Measurements from ENCODE around the gene VCAN.

Gene VCAN

DNA sequence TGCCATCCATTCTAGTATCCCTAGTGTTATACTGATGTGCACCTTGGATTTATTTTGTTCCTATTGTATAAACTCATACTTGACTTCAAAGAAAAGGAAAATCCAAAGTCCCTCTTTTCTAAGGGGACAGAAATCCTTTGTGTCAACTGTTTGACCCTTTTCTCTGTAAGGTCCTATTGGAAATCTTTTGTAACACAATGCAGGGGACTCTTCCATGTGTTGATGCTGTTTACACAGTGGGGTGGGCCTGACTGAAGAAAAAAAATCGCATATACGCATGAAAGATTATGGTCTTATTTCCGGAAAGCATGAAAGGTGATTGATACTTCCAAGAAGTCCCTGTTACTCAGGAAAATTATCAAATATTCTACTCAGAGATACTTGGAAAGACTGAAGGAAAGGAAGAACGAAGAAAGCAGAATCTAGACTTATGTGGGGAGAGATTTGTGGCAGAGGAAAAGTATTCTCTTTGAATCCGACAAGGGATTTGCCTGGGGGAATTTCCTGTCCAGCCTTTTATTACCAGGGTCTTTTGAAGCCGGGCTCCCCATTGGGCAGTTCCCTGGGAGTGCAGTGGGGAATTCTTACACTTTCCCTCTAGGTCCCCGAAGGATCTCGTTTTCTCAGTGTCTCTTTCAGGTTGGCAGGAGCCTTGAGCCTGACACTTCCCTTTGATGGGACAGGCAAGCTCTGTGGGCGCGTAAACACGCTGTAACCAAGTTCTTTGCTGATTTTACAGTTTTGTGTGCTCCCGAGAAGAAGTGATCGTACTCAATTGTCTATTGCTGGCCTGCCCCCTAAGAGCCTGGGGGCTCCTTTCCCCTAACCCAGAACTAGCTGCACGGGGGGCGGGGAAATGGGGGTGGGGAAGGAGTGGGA, 779 bp upstream of the VCAN start:
- DNase-seq = no peak

DNA sequence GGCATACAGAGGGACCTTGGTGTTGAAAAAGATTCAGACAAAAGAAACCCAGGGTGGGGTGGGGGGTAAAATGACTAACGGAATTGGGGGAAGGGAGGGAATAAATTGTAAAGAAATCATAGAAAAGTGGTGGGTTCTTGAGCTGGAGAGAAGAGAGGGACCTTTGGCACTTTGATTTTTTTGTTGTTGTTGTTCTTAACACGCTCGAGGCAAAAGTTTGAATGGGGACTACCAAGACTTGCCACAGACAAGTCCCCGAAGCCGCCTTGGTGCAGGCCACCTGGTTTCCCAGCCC, 616 bp downstream of the VCAN start:
- DNase-seq = no peak

DNA sequence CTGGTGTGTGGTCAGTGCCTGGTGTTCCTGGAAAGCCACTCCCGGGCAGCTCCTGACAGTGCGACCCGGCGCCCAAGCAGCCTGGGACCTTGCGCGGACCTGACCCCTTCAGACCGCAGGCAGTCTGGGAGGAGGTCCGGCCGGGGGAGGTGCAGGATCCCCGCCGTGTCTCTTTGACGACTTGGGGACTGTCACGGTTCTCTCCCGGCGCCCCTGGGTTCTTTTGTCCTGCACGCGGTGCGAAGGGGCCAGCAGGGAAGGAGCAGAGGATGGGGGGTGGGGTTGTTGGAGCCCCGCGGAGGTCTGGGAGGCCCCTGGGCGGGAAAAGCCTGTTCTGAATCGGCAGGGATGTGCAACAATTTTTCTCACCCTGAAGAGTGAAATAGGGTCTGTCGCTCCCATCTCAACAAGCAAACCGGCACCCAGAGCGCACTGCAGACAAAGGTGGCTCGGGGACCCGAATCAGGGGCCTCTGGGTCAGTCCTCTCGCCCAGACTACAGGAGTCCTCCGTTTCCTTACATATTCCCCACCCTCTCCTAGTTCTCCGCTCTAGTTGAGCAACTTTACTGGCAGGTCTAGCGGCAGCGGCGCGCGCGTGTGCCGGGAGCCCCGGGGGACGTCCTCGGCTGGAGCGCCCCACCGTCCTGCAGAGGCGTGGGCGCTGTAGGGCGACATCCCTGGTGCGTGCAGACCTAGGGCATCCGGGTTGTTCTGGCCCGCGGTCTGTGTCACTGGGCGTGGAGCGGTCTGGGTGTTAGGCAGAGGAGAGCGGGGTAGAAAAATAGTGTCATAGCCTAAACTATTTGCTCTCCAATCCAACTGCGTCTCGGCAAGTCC, 1.2 kb downstream of the VCAN start:
- peak; percentile 25 for DNase-seq

DNA sequence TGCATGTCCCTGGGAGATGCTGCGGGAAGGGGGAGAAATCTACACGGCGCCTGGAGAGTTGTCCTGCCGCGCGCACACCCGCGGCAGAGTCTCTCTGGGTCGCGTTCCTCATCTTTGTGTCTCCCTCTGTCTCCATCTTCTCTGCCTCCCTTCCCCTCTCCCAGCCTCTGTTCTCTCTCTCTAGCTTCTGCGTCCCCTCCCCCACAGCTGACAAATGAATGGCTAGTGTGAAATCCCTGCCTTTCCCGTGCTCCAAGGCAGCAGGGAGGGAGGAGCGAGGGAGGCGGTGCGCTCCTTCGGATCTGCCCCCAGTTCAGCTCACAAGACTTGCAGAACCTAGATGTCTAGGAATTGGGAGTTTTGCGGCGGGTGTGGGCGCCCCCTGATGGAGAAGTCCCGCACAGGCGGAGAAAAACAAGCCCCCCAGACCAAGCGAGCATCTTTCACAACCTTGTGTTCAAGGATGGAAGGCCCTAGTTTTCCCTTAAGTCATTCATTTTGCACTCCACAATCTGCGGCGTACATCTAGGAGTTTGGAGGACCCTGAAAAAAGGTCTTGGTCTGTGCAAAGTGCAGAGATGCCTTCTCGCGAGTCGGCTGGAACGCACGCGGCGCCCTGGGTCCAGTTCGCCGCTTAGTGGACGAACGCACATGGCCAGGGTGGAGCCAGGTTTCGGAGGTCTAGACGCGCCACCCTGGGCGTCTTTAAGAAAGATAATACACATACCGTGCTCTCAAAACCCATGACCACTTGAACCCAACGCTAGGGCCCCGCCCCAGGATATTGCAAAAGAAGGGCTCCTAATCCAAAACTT, 2.0 kb downstream of the VCAN start:
- DNase-seq = peak; percentile 78

DNA sequence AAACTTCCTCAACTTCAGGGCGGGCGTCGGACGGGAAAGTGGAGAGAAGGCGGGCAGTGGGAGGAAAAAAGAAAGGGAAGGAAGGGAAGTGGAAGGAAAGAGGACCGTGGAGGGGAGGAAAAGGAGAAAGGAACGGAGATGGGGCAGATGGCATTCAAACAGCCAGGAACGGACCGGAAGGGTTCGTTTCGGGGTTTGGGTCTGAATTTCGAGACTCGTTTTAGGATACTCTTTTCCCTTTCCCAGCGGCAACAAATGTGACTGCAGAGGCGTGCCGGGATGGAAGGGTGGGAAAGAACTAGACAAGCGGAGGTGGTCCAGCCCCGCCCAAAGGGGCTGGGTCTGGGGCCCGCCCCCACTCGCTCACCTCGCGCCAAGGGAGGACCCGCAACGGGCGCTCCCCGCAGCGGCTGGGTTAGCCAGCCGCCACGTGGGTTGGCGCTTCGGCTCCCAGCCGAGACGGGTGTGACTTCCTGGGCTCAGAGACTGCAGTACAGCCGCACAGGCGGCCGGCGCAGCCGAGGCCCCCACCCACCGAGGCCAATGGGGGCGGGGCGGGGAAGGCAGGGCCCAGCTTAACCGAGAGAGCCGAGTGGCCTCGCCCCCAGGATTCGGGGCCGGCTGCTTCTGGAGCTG, 2.7 kb downstream of the VCAN start:
- DNase-seq = peak; percentile 51

DNA sequence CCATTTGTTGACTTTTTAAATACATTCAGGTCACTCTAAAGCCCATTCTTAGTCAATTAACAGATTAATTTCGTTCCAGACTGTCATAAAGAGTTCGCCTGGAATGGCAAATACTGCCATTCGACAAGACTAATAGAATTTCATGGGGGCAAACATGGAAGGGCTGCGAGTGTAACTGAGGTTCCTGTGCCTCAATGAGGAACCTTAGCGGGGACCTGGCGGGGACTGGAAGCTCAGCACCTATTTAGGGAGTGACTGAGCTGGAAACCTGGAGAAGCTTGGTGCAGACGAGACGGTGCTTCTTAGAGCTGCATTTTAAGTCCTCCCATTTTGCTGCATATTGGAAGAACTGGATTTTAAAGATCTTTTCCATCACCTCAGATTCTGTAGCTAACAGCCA, 3.4 kb downstream of the VCAN start:
- DNase-seq = no peak

DNA sequence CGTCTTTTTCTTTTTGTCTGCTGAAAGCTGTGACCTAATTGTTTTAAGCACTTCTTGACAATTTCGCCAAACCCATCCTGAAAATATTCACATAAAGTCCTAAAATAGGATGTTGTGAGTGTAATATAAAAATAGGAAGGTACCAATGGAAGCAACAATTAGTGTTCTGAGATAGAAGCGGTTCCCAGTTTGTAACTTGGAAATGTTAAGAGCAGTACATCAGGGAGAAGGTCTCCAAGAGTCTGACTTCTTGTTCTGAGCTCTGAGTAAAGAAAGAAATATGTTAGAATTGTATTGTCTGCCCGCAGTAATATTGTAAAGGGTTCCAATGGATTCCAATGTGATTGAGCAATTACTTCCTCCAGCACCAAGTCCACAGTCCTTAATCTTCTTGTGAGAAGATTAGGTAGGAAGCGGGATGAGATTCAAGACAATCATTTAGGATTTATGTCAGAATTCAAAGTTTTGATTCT, 3.9 kb downstream of the VCAN start:
- DNase-seq = no peak

DNA sequence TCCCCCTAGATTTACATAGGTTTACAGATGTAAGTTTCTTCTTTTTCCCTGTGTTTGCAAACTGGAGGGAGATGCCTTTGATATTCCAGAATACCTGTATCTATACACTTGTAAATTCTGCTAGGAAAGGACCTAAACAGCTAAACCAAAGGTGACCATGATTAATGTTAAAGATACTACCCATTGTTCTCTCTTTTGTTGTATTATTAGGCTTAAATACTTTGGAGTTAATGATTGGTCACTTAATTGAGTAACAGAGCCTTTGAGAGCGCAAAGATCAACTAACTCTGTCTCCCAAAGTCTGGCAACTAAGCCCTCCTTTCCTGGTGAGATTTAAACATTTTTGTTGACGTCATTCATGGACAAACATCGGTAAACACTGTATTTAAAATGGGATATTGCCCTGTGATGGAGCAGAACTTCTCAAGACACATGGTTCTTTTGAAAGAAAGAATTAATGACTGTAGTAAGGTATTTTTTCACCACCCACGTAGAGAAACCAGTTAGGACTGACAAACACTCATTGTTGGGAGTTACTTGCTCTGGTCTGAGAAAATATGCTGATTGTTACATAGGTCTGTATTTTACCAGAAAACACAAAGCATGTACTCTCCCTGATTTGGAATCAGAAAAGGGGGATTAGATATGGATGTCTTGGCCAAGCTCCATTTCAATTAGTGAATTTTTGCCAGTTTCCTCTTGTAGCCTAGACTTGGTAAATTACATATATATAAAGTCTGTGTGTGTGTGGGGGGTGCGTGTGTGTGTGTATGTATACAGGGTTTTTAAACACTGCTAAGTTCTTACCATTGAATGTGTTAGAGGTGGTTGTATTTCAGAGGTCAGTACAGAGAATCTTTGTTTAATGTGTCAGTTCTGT, 4.6 kb downstream of the VCAN start:
- no peak for DNase-seq

DNA sequence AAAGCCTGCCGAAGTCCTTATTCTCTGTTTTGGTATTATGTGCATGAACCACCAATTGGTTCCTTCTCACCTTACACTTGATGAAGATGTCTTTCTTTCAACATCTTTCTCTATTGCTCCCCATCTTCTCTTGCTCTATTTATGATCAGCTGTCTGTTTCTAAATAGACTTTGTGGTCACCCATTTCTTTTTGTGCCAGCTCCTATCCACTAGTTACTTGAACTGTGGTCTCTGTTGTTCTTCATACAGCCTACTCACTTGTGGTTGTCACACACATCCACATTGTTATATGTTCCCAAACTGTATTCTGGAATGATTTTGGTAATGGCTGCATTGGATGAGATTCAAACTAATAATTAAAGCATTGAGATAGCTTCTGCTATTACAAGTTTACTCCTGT, 11.4 kb downstream of the VCAN start:
- DNase-seq = no peak

DNA sequence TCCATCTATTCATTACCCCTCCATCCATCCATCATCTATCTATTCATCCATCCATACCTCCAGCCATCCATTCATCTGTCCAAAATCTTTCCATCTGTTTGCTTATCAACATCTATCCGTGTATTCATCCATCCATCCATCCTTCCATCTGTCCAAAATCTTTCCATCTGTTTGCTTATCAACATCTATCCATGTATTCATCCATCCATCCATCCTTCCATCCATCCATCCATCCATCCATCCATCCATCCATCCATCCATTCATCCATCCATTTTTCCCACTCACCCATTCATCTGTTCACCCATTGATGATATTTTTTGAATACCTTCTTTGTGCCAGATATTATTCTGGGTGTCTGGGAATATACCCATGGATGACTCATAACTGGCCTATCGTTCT, 12.8 kb downstream of the VCAN start:
- DNase-seq = no peak

DNA sequence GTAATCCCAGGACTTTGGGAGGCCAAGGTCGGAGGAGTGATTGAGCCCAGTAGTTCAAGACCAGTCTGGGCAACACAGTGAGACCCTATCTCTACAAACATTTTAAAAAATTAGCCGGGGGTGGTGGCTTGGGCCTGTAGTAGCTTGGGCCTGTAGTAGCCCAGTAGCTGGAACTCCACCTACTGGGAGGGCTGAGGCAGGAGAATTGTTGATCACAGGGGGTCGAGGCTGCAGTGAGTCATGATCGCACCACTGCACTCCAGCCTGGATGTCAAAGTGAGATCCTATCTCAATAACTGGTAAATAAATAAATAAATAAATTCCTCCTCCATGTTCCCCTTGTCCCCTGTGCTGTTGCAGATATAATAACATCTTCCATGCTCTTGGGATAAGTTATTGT, 14.3 kb downstream of the VCAN start:
- no peak for DNase-seq

DNA sequence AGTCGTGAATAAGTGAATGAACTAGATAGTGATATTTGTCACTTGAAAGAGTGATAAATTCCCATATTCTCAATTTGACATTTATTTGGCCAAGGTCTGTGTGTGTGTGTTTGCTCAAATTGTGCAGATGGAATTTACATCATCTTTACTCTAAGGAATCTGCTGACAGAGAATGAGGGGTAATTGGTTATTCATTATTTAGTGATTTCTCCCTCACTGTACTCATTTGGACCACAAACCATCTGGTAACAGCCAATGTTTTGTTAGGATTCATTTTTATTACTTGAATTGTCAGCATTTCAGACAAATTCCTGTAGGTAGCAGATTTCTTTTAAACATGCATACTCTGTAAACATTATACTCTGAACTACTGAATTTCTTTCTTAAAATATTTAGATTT, 15.6 kb downstream of the VCAN start:
- no peak for DNase-seq

DNA sequence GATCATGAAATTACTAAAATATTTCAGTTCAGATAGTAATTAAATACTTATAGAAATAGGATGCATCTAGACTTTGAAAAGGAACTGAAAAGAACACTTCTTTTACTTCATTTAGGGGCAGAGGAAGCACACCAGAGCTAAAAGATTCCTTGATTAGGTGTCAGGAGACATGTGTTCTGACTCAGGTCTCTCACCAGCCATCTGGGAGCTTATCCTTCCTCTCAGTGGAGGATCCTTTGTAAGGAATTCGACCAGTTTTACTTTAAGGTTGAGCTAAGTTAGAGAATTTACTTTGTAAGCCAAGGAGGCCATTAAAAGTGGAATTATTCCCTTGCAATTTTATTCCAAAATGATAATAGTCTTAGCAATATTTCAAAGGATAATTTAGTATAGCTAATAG, 16.7 kb downstream of the VCAN start:
- DNase-seq = no peak

DNA sequence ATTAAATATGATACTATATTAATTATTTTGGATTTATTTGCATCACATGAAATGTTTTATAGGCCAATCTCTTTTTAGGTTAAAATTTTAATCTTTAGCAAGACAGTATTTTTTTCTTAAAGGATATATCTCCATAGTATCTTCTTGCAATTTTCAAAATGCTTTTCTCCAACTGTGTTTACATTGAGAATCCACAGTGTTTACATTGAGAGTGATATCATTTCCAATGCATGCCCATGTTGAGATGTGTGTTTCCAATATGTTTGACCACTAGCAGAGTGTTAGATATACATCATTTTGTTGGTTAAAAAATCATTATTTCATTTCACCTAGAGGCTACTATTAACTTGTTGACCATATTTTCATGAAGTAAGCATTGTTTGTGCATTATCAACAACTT, 17.3 kb downstream of the VCAN start:
- DNase-seq = no peak

DNA sequence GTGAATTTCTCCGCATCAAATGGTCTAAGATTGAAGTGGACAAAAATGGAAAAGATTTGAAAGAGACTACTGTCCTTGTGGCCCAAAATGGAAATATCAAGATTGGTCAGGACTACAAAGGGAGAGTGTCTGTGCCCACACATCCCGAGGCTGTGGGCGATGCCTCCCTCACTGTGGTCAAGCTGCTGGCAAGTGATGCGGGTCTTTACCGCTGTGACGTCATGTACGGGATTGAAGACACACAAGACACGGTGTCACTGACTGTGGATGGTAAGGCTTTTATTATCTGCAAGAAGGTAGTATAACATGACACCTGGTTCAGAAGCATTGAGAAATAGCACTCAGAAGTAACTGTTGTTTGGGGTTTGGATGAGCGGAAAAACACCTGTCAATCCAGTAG, 18.7 kb downstream of the VCAN start:
- DNase-seq = no peak

DNA sequence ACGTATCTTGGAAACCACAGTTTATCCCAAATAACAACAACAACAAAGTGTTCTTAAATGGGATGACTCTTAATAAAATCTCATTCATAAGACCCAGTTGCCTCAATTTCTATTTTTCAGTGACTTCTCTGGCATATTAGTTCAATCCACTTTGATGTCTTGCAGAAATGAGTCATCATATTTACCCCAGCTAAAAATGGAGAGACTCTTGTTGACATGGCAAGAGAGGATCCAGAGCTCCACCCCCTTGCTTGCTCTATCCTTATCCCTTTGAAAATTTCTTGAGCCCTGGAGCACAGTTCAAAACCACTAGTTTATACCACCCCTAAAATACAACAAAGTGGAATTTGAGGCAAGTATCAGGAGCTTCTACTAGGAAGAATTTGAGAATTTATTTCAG, 20.8 kb downstream of the VCAN start:
- no peak for DNase-seq

DNA sequence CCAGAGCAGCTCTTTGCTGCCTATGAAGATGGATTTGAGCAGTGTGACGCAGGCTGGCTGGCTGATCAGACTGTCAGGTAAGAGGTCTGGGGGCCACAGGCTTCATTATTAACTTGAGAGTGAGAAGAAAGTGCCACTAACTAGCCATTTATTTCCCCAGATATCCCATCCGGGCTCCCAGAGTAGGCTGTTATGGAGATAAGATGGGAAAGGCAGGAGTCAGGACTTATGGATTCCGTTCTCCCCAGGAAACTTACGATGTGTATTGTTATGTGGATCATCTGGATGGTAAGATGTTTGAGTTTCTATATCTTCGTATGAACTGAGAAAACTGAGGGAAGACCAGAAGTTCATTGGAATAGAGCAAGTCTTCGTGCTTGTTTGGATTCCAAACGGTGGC, 22.1 kb downstream of the VCAN start:
- no peak for DNase-seq

DNA sequence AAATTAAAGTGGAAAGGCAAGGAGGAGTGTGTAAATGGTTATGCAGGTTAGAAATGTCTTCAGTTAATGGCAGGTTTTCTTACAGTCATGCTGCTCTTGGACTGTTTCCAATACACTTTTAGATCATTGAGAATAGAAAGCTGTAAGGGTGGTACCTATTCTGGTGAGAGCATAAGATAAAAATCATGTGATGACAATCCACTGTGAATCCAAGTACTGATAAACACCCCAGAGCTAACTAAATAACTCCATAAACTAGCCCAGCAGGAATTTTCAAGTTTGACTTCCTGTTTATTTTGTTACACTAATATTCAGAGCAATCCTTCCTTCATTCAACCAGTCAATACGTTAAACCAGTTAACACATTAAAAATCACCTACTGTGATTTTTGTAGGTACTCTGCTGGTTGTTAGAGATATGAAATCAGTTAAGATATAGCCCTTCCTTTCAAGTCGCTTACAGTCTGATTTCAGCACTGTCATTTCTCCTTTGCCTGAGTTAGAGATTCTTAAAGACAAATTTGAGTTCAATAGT, 22.6 kb downstream of the VCAN start:
- no peak for DNase-seq

DNA sequence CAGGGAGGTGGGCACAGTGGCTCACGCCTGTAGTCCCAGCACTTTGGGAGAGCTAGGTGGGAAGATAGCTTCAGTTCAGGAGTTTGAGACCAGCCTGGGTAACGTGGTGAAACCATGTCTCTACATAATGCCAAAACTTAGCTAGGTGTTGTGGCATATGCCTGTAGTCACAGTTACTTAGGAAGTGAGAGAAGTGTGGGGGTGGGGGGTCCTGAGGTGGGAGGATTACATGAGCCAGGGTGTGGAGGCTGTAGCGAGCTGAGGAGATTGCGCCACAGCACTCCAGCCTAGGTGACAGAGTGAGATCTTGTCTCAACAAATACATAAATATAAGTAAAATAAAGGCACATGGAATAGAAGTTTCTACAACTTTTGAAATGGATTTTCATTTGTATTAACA, 23.1 kb downstream of the VCAN start:
- no peak for DNase-seq

DNA sequence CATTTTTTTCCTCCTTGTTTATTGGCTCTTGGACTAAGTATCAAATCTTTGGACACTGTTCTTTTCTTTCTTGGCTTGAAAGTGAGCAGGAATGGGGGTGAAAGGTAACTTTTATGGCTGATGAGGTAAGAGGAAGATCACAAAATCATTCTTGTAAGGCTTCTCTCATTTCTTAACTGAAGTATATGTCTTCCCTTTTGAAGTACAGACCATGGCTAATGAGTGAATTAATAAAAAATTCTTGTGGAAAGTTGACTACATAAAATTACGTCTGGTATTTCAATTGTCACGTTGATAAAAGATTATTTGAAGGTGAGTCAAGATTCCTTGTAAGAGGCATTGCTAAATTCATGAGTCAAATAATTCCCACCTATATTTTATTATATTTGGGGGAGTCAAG, 25.1 kb downstream of the VCAN start:
- DNase-seq = no peak

DNA sequence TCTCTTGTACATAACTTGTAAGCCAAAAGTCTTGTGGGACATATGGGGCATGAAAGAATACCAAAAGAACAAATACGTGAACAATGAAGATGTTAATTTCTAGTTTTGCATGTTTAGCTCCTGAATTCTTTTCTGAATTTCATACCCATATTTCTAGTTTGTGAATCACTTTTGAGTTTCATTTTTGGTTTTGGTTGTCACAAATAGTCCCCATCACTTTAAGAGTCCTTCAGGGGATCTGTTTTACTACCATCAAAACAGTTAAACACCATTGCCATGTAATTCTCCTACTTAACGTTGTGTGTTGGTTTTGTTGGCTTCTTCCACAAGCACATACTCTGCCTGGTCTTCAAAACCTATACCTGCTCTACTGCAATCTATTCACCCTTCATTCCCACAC, 27.0 kb downstream of the VCAN start:
- DNase-seq = no peak

DNA sequence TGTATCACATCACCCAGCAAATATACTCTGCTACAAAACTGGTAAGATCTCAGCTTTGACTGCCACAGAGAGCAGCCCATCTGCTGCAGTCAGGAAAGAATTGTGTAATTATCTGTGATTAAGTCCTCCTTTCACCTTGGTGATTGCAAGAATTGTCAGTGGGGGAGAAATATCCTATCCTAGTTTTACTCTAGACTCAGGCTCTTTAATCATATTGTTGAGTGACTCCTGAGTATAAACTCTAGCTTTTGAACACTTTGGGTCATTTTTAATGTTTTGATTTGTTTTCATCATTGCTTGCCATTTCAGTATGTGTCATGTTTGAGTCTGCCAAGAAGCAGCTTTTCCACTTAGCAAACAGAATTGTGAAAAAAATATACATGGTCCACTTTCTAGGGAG, 32.1 kb downstream of the VCAN start:
- no peak for DNase-seq
